Measurements from ENCODE around the gene CETP.

CETP gene

DNA sequence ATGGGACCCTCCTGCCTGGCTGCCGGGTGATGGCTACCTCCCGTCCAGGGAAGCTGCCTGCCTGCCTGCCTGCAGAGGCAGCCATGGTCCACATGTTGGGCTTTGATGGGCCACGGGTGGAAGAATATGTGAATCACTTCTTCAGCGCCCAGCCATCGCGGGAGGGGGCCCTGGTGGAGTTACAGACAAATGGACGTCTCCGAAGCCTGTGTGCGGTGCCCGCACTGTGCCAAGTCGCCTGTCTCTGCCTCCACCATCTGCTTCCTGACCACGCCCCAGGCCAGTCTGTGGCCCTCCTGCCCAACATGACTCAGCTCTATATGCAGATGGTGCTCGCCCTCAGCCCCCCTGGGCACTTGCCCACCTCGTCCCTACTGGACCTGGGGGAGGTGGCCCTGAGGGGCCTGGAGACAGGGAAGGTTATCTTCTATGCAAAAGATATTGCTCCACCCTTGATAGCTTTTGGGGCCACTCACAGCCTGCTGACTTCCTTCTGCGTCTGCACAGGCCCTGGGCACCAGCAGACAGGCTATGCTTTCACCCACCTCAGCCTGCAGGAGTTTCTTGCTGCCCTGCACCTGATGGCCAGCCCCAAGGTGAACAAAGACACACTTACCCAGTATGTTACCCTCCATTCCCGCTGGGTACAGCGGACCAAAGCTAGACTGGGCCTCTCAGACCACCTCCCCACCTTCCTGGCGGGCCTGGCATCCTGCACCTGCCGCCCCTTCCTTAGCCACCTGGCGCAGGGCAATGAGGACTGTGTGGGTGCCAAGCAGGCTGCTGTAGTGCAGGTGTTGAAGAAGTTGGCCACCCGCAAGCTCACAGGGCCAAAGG is 64.4 kb downstream of the CETP start:
- no peak for DNase-seq (ENCODE audit: low spot score)
- in situ Hi-C loops (cut with MboI; ENCODE audit: low sequenced_read_pairs, unreplicated experiment) = no loop called here
- TF ChIP-seq CTCF (IDR thresholded peaks at IDR 0.05; ENCODE audit: borderline replicate concordance, control extremely low read depth, extremely low read depth, insufficient read depth, missing control alignments) = no peak

DNA sequence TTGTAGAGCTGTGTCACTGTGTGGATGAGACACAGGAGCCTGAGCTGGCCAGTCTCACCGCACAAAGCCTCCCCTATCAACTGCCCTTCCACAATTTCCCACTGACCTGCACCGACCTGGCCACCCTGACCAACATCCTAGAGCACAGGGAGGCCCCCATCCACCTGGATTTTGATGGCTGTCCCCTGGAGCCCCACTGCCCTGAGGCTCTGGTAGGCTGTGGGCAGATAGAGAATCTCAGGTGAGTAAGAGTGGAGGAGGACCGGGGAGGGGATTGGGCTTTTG is 65.0 kb downstream of the CETP start:
- DNase-seq (ENCODE audit: low spot score) = no peak
- in situ Hi-C loops (cut with MboI; ENCODE audit: low sequenced_read_pairs, unreplicated experiment) = no loop called here
- no peak for TF ChIP-seq CTCF (IDR thresholded peaks at IDR 0.05; ENCODE audit: borderline replicate concordance, control extremely low read depth, extremely low read depth, insufficient read depth, missing control alignments)

DNA sequence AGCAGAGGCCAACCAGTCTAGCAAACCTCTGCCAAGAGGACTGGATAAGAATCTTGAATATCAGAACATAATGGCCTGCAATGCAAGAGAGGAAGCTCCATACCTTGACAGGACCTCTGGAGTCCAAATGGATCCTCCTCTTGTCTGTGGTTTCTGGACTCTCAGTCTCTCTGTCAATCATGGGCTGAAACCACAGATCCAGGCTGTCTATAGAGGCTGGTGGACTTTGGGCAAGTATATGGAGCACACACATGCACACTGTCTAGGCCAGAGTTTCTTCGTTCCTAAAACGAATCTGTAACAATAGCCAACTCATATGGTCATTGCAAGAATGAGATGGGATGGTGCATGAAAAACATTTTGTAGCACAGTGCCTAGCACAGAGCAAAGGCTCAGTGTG is 65.3 kb downstream of the CETP start:
- DNase-seq (ENCODE audit: low spot score) = no peak
- TF ChIP-seq CTCF (IDR thresholded peaks at IDR 0.05; ENCODE audit: borderline replicate concordance, control extremely low read depth, extremely low read depth, insufficient read depth, missing control alignments) = no peak
- in situ Hi-C loops (cut with MboI; ENCODE audit: low sequenced_read_pairs, unreplicated experiment) = no loop called here

DNA sequence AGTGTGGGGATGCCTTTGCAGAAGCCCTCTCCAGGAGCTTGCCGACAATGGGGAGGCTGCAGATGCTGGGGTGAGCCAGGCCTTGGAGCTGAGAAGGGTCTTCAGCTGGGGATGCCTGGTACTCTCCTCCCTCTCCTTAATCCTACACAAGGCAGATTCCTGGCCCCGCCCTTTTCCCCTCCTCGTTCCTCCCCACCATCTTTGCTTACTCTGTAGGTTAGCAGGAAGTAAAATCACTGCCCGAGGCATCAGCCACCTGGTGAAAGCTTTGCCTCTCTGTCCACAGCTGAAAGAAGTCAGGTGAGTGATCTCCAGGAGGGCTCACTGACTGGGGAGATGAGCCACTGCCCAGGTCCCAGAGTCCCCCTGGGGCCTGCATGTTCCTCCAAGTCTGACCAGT is 66.3 kb downstream of the CETP start:
- DNase-seq (ENCODE audit: low spot score) = no peak
- in situ Hi-C loops (cut with MboI; ENCODE audit: low sequenced_read_pairs, unreplicated experiment) = no loop called here
- no peak for TF ChIP-seq CTCF (IDR thresholded peaks at IDR 0.05; ENCODE audit: borderline replicate concordance, control extremely low read depth, extremely low read depth, insufficient read depth, missing control alignments)

DNA sequence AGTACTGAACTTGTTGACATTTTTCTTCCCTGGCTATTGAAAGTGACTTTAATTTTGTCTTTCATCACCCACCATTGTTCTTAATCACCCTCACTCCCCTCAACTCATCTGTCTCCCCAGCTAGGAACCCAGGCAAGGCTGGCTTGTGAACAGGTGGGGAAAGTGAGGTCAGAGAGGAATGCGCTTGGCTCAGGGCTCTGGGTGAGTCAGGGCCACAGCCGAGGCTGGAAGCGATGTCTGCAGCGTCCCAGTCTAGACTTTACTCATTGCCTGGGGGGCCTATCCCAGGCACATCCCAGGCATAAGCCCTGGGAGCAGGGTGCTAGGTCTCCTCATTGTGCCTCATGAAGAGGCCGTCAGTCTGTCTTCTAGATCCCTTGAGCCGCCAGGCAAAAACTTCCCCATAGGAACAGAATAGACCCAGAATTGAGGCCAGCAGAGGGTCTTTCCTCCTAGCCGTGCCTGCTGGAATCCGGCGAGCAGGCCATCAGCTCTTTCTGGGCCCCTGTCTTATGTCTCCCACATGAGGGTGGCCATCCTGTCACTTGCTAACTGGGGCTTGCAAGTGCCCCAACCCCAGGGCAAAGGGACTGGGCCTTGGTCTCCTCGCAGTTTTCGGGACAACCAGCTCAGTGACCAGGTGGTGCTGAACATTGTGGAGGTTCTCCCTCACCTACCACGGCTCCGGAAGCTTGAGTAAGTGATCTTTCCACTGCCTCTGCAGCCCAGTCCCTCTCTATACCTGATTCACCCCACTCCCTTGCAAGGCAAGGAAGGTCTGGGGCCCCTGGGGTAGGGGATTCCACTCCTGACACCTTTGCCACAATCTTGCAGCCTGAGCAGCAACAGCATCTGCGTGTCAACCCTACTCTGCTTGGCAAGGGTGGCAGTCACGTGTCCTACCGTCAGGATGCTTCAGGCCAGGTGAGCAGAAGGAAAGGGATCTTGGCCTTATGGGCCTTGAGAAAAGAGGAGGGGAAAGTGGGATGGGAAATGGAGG is 67.7 kb downstream of the CETP start:
- in situ Hi-C loops (cut with MboI; ENCODE audit: low sequenced_read_pairs, unreplicated experiment) = no loop called here
- no peak for TF ChIP-seq CTCF (IDR thresholded peaks at IDR 0.05; ENCODE audit: borderline replicate concordance, control extremely low read depth, extremely low read depth, insufficient read depth, missing control alignments)
- no peak for DNase-seq (ENCODE audit: low spot score)

DNA sequence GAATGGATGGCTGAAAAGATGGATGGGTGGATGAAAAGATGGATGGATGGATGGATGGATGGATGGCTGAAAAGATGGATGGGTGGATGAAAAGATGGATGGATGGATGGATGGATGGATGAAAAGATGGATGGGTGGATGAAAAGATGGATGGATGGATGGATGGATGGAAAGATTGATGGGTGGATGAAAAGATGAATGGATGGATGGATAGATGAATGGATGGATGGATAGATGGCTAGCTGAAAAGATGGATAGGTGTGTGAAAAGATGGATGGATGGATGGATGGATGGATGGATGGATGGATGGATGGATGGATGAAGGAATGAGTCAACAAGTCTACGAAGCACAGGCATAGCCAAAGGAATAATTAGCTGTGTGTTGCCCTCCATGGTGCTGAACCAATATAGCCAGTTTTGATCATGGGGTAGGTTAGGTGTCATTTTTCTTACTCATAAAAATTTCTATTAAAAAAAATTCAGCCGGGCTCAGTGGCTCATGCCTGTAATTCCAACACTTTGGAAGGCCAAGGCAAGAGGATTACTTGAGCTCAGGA is 68.7 kb downstream of the CETP start:
- no peak for TF ChIP-seq CTCF (IDR thresholded peaks at IDR 0.05; ENCODE audit: borderline replicate concordance, control extremely low read depth, extremely low read depth, insufficient read depth, missing control alignments)
- in situ Hi-C loops (cut with MboI; ENCODE audit: low sequenced_read_pairs, unreplicated experiment) = no loop called here
- DNase-seq (ENCODE audit: low spot score) = no peak
